HG03342 (cell line): ENCODE results near the gene ERICH3.

Experiments used
- ATAC-seq: cut with Tn5 transposase; IDR thresholded peaks from one replicate; pipeline ENCODE4 v1.9.1; 2021; ENCODE audit warnings: mild to moderate bottlenecking, moderate library complexity; ENCODE audit not compliant: unreplicated experiment

The ERICH3 gene

DNA sequence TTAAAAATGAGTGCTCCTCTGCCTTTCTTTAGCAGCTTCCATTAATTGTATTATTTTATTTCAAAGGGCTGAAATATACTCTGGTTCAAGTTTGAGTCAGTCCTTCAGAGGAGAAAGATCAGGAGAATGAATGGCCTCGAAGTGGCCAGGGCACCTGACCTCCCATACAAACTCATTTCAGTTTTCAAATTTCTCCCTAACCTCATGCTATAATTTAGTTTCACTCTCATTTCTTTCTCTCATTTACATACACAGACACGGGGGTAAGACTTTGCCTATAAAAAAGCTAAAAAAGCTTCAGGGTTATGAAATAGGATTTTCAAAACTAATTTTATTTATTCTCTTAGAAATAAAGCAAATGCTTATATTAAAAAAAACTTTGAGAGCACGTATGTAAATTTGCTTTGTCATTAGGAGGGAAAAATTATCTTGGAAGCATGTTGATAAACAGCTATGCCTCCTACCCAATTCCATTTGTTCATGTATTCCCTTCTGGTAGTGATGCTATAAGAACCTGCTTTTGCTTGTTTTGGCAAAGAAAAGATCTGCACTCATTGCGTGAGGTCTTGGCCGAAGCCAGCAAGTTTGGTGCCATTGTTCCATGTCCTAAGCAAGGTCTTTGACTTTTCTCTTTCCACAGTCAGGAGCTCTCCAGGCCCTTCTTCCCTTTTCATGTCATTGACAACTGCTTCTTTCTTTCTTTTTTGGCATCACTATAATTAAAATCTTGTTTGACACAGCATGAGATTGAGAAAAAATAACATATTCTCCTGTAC, 80.8 kb downstream of the ERICH3 start:
- ATAC-seq = no peak

DNA sequence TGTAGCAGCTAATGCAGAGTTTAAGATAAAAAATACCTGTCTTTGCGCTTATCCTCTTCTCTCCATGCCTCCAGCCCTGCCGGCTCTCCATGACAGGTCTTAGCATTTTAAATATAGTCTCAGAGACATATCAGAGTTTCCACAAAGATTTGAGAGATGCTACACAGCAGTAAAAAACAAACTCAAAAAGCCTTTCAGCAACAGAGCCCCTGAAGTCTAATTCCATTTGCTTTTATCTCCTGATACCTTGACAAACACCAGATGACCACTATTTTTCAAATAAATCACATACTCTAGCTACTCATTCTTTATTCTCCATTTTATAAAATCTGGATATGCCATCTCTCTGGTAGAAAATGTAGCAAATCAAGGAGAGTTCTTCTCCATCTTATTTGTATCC, 81.6 kb downstream of the ERICH3 start:
- no peak for ATAC-seq

DNA sequence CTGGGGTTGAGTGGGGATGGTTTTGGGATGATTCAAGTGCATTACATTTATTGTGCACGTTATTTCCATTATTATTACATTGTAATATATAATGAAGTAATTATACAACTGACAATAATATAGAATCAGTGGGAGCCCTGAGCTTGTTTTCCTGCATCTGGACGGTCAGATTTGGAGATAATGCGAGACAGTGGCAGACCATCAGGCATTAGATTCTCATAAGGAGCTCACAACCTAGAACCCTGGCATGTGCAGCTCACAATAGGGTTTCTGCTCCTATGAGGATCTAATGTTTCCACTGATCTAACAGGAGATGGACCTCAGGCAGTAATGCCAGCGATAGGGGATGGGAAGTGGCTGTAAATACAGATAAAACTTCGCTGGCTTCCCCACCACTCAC, 83.3 kb downstream of the ERICH3 start:
- ATAC-seq = no peak

DNA sequence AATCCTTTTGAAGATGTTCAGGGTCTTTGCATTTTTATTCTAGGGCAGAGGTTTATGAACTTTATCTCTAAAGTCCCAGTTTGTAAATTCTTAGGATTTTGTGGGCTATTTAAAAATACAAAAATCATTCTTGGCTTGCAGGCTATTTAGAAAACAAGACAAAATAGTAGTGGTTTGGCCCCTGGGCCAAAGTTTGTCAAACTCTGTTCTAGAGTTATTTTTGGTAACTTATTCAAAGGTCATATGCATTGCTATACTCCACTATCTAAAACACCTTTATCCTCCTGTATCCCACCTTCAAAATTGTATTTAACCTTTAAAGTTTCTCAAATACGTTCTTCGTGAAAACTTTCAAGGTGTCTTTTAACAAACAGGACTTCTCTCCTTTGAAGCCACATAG, 85.7 kb downstream of the ERICH3 start:
- no peak for ATAC-seq

DNA sequence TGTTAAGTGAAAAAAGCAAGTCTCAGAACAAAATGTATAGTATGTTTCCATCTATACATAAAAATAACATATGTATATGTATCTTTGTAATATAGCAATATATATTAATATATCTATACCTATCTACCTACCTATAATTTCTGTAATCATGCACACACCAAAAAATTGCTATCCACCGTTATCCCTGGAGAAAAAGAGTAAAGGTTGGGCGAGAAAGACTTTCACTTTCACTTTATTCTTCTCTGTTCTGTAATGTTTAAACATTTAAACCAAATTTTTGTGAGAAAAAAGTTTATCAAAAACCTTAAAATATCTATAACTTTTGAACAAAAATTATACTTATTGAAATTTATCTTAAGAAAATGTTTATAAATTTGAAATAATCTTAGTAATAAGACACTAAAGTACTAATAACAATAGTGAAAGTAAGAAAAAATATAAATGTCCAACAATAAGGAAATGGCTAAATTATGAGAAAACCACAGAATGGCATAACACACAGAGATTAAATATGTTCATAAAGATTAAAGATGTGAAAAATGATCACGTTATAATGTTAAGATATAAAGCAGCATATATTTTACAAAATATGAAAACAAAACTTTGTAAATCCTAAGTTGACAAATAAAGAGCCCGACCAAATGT, 87.2 kb downstream of the ERICH3 start:
- no peak for ATAC-seq

DNA sequence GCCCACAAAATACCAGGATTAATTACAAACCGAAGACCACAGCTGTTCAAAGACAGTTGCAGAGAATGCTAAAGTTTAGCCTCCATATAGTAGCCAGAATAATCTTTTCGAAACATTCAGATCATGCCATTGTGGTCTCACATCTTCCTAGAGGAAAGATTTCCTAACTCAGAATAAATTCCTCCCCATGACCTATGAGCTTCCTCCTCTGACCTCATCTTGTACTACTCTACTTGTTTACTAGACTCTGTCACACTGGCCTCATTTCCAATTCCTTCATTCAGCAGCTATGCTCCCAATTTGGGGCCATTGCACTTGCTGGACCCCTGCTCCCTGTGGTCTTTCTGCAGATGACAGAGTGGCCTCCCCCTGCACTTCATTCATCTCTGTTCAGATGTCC, 89.4 kb downstream of the ERICH3 start:
- ATAC-seq = no peak

DNA sequence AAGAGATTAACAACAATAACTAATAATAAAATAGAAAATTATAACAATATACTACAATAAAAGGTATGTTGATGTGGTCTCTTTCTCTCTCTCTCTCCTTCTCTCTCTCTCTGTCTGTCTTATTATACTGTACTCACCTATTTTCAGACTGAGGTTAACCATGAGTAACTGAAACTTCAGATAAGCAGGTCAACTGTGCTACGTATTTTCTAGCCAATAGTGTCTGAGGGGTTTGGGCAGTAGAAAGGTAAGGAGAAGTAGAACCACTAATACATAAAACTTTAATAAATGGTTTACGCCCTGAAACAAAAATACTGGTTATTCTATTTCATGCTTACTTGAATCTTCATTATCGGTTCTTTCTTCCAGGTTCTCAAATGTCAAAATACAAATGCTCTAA, 90.2 kb downstream of the ERICH3 start:
- ATAC-seq = no peak

DNA sequence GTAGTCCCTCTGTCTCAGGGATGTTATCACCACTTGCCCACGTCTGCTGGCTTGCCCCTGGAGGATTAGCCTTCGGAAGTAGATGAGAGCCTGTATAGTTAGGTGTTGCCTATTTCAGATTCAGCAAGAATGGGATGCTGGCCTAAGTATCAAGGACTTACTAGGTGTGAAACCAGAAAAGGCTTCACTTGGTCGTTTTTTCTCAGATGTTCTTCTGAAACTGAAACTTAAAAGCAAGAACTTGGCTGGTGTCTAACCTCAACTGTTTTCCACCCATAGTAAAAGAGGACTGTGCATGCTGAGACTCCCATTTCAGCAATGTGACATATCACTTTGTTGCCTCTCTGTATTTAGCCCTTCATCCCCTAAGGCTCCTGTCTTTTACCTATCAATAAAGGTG, 94.2 kb downstream of the ERICH3 start:
- ATAC-seq = peak; percentile 100

DNA sequence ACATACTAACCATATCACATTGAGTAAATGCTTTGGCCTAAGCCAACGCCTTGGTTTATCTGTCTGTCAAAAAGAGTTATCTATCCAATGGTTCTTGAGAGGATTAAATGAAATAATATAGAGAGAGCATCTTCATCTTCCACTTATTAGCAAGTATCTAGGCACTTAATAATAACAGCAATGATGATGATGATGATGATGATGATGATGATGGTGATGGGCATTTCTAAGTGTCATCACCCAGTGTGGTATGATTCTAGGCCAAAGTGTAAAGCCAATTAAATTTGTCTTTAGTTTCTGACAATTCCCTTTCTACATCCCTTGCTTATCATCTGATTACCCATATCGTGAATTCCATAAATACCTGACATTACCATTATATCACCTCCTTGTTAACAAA, 95.5 kb downstream of the ERICH3 start:
- no peak for ATAC-seq

DNA sequence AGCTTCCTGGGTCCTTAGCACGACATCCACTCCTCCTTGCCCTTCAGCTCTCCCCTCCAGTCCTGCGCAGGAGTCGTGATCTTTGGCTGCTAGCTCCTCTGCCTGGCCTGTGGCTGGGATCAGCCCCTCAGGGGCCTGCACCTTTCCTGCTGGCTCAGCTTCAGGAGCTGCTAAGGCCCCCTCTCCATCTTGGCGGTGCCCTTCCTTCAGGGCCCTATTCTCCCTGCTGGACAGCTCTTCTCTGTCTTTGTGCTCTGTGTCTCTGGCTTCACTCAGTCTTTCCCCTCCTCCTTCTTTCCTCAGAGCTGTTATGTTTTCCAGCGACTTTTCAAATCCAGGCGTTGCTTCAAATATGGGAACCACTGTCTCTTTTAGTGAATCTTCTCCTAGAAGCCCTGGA, 101.7 kb downstream of the ERICH3 start:
- ATAC-seq = no peak

DNA sequence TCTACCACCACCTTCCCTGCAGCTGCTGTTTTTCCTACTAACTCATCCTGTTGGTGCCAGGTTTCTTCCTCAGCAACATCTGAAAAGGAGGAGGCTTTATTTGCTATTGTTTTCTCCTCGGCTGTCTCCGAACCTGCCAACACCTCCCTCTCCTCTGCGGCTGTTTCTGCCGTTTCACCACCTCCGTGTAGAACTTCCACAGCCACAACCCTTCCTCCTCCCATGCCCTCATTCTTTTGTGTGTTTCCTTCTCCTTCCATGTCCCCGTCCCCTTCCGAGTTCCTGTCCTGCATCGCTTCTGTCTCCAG, 102.1 kb downstream of the ERICH3 start:
- ATAC-seq = no peak

DNA sequence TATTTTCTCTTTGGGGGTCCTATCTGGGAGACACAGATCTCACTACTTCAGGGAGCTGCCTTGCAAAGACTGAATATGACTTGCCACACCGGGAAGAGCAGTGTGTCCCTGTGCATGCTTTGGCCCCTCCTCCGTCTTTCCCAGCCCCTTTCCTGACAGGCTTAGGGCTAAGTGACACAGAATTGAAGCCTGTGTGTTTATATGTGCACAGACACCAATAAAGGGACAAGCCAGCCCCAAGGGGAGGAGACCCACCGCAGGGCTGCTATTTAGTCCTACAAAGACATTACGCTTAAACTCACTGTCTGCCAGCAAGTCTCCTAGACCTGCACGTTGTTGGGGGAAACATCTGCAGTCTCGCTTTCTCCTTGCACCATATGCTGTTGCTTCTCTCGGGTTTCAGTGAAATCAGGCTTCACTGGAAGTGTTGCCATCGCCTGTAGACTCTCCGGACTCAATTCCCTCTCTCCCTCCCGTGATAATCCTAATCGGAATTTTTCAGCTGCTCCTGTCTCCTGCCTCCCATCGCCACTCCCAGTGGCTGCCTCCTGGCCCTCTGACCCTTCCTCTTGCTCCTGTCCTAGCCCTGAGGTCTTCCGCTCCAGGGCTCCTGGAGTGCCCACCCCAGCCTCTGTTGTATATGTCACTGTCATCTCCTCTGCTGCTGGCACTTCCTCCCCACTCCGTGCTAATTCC, 102.6 kb downstream of the ERICH3 start:
- no peak for ATAC-seq

DNA sequence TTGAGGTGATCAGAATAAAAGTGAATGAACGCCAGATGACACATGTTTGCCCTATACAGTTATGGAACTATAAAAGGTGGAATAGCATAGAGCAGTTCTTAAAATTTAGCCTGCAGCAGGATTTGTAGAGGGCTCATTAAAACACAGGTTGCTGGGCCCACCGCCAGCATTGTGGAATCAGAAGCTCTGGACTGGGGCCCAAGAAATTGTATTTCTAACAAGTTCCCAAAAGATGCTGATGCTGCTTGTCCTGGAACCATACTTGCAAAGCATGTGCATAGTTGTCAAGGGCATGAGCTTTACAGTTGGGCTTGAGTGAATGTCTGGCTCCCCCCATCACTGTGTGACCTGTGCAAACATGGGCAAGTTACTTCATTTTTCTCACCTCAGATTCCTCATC, 123.7 kb downstream of the ERICH3 start:
- ATAC-seq = no peak

DNA sequence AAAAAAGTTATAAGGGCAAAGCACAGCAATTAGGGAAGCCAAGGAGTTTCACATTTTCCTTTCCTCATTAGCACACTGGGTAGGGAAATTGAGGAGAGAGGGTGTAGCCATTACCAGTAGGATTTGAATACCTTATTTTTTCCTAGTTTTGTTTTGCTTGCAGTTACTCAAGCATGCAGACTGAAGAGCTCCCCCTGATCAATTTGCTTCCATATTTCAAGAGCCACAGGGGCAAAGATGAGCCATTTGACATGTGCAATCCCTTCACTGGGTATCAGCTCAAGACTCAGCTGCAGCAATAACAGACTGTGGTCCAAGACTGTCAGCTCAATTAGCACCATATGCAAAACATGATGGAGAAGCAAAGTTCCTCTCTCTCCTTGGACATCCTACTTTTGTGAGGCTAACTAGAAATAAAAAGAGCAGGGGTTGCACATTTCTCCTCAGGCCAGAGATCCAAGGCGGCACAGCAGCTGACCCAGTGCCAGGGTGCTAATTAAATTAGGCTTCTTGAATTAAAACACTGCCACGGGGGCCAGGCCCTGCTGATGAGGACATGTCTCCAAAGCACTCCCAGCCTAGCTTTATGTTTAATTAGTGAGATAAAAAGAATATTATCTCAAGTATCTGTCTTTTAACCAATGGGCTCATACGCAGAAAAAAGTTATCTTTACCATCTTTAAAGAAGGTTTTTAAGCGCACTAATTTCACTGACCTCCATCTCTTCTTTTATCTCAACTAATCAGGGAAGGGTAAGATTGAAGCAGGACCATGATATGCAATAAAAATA, 124.4 kb downstream of the ERICH3 start:
- no peak for ATAC-seq

DNA sequence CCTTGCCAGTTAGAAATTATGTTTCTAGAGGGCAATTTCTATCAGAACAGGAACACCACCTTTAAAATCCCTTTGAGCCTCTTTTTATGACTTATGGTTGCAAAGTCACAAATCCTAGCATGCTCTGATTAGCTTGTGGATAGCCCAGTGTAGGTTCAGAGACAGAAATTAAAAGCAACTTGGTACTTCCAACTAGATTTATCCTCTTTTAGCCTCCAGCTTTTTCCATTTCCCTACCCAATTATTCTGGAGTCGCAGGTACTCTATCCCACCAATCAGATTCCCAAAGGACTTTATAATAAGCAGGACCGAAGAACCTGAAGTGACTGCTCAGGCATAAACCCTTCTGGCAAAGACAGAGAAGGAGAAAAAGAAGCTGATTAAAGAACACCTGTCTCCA, 127.8 kb downstream of the ERICH3 start:
- ATAC-seq = no peak

DNA sequence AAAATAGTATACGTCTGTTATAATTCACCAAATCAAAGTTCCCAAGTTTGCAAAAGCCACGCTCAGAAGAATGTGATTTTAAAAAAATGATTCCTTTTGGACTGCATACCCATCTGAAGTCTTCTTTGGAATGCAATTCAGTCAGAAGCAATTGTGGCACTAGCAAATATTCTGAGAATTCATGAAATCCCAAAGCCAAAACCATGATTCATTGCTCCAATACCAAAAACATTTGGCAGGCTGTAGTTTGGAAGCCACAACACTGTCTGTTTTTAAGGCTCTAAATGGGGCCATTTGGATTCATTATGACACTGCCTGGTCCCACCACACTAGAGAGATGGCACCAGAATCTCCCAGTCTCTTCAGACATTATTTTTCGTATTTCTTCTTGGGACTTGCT, 139.4 kb downstream of the ERICH3 start:
- no peak for ATAC-seq

DNA sequence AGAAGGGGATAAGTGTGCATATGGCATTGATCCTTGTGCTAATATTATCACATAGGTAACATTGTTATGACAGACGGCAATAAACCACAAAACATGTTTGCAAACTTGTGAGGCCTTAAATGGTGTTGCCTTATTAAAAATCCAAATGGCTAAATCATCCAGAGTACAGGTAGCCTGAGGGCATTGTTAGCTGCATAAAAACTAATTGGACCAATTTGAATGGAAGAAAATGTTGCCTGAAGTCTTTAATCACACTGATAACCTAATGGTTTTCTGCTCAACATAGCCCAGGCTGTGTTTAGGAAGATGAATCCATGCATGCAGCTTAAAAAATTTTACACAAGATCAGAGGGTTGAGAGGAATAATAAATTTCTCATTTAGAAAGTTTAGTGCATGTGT, 141.8 kb downstream of the ERICH3 start:
- no peak for ATAC-seq

DNA sequence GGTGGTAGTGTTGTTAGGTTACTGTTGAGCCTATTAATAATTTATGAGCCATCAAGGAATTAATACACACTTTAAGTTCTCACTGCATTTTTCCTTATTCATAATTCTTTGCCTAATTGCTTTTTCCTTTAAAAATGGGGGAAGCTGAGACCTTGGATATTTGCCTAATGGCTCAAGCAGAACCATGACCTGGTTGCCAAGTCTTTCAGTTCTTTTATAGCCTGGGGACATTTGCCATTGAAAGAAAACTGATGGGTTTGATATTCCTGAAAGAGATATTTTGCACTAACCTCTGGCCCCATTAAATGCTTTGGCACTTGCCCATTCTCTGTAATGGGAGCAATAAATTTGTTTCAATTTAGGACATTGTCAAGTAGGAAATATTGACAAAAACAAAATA, 142.7 kb downstream of the ERICH3 start:
- no peak for ATAC-seq

DNA sequence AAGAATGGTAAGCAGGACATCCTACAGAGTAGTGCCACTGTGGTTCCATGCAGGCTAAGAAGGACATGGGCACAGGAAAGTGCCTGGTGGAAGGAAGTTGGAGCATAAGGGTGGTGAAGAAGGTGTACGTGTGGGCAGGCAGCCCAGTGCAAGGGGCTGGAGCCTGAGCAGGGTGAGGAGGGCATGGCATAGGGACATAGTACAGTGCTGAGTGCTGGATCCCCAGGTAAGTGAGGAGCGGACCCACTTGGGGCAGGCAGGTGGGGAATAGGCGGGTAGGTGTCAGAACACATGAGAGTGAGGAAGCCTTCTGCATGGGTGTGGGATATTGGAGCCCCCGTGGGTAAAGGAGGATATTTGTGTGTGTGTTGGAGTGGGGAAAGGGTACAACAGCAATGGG, 145.5 kb downstream of the ERICH3 start:
- no peak for ATAC-seq

DNA sequence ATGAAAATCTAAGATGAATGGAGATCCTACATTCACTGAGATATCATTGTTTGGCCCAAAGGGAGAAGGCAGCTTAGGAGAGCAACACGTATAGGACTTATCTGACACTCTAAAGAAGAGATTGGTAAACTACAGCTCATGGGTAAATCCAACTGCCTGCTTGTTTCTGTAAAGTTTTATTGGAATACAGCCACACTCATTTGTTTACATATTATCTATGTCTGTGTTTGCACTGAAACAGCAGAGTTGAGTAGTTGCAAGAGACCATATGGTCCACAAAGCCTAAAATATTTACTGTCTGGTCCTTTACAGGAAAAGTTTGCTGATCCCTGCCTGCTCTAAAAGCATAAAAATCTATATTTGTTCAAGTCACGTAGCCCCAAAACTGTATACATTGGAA, 146.9 kb downstream of the ERICH3 start:
- ATAC-seq = no peak

DNA sequence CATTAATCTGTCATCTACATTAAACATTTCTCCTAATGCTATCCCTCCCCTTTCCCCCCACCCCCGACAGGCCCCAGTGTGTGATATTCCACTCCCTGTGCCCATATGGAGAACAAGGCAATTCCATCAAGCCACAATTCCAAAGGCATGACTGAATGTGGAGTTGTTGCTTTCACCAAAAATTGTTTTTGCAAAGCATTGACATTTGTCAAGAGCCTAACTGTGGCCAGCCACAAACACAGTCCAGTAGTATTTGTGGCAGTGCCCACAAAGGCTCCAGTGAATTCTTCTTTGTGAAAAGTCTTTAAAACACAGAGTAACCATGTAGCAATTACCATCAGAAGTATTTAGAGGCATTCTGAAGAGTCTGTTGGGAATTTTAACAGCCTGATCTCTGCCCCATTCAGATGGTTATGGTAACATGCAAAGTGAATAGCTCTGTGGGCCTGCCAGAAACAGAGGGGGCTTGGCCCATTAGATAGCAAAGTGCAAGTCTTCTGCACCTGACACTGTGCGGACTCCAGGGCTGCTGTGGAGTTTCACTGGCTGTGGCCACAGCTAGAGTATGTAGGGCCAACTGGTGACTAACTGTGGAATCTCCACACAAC, 149.6 kb downstream of the ERICH3 start:
- no peak for ATAC-seq
